GM12878 (cell line): ENCODE measurements around the gene TBC1D9B. TPM values are rescaled to one million over a fixed set of nuclear protein-coding genes. Genes with fewer than 3 reads are reported as not detected.

Source experiments
- BRCA1 ChIP-seq: IDR thresholded peaks from 2 replicates; pipeline ENCODE4 v1.6.1; 2011; ENCODE audit warnings: low read depth, low read length, improper control_type of control experiment
- E4F1 ChIP-seq: fragments of 450-650 bp; IDR thresholded peaks from 2 replicates; pipeline ENCODE4 v1.6.1; 2018; ENCODE audit warnings: borderline replicate concordance, mild to moderate bottlenecking; ENCODE audit not compliant: partially characterized antibody
- IRF4 ChIP-seq: IDR thresholded peaks from 2 replicates; pipeline ENCODE4 v1.6.1; 2011; ENCODE audit warnings: low read depth, low read length
- PAX5 ChIP-seq: IDR thresholded peaks from 2 replicates; pipeline ENCODE4 v1.6.1; 2011; ENCODE audit warnings: low read depth, low read length, borderline replicate concordance
- POLR2AphosphoS2 ChIP-seq: IDR thresholded peaks from 2 replicates; pipeline ENCODE4 v1.6.1; 2011; ENCODE audit warnings: low read depth, mild to moderate bottlenecking, low read length, improper control_type of control experiment, moderate library complexity
- RB1 ChIP-seq: fragments of 450-650 bp; formaldehyde crosslinking; IDR thresholded peaks from 2 replicates; pipeline ENCODE4 v1.6.1; 2017; ENCODE audit warnings: mild to moderate bottlenecking, borderline replicate concordance
- RELA ChIP-seq: fragments of 450-650 bp; IDR thresholded peaks from 2 replicates; pipeline ENCODE4 v1.8.0; 2014; ENCODE audit warnings: borderline replicate concordance; ENCODE audit not compliant: partially characterized antibody
- RELB ChIP-seq: fragments of 450-650 bp; IDR thresholded peaks from 2 replicates; pipeline ENCODE4 v1.6.1; 2017; ENCODE audit warnings: low read depth, mild to moderate bottlenecking, moderate library complexity
- RFX5 ChIP-seq: IDR thresholded peaks from 2 replicates; pipeline ENCODE4 v1.6.1; 2011; ENCODE audit warnings: low read depth, low read length, improper control_type of control experiment
- SMAD1 ChIP-seq: fragments of 450-650 bp; IDR thresholded peaks from 2 replicates; pipeline ENCODE4 v1.6.1; 2018; ENCODE audit warnings: mild to moderate bottlenecking, low read depth; ENCODE audit not compliant: partially characterized antibody
- SMARCA5 ChIP-seq: fragments of 450-650 bp; IDR thresholded peaks from 2 replicates; pipeline ENCODE4 v1.6.1; 2017; ENCODE audit warnings: mild to moderate bottlenecking
- SRF ChIP-seq, 2 experiments: IDR thresholded peaks; 2 replicates each; pipeline ENCODE4 v1.6.1; 2011; ENCODE audit warnings: low read depth in 2 of 2, low read length in 2 of 2, mild to moderate bottlenecking in 1 of 2, moderate library complexity in 1 of 2
- TAF1 ChIP-seq: IDR thresholded peaks from 2 replicates; pipeline ENCODE4 v1.6.1; 2011; ENCODE audit warnings: mild to moderate bottlenecking, low read depth, low read length, borderline replicate concordance
- TCF12 ChIP-seq: IDR thresholded peaks from 2 replicates; pipeline ENCODE4 v1.6.1; 2011; ENCODE audit warnings: low read depth, mild to moderate bottlenecking, low read length
- ZNF24 ChIP-seq: fragments of 450-650 bp; IDR thresholded peaks from 2 replicates; pipeline ENCODE4 v1.6.1; 2017; ENCODE audit warnings: antibody characterized with exemption, mild to moderate bottlenecking
- ZZZ3 ChIP-seq: IDR thresholded peaks from 2 replicates; pipeline ENCODE4 v1.6.1; 2011; ENCODE audit warnings: low read depth; ENCODE audit not compliant: control insufficient read depth, insufficient read length
- polyA plus RNA-seq, 11 experiments: library from polyadenylated mRNA; depleted of rRNA in 4 of 11; unstranded in 6 of 11; stranded (reverse) in 5 of 11; fragments of >200 nt; fragmentation: Nextera tagmentation in 4 of 11; fragmentation: Illumina TruSeq in 1 of 11; extraction: Ambion mirVana in 4 of 11; extraction: Trizol in 1 of 11; gene quantifications; 1 replicate in 1 of 11; 2 replicates in 10 of 11; pipeline versions ENCODE4 v1.2.1 to v1.2.3, GENCODE V29; 2011 to 2016; ENCODE audit warnings: inconsistent platforms in 2 of 11, missing spikeins in 2 of 11, low read depth in 1 of 11
- total RNA-seq, 4 experiments: library from RNA; depleted of rRNA in 3 of 4; stranded (reverse); fragments of >200 nt in 3 of 4; fragmentation: Illumina TruSeq in 1 of 4; extraction: Trizol in 1 of 4; gene quantifications; 2 replicates each; pipeline versions ENCODE4 v1.2.1 to v1.2.3, GENCODE V29; 2013 to 2021
- TF ChIP-seq, protein P1 (sequence below): fragments of 450-650 bp; IDR thresholded peaks from 2 replicates; pipeline ENCODE4 v1.6.1; 2017; ENCODE audit warnings: mild to moderate bottlenecking, moderate library complexity
- TF ChIP-seq, protein P2 (sequence below): fragments of 450-650 bp; IDR thresholded peaks from 2 replicates; pipeline ENCODE4 v1.6.1; 2016; ENCODE audit warnings: mild to moderate bottlenecking
- TF ChIP-seq, protein P3 (sequence below): fragments of 450-650 bp; conservative IDR thresholded peaks from 2 replicates; pipeline ENCODE4 v1.6.1; 2017; ENCODE audit warnings: mild to moderate bottlenecking, moderate library complexity

TBC1D9B gene
- total and polyA plus RNA-seq, 10 of the 15 experiments (the other 5 are each of a cell fraction or from before 2014, with no cell fraction given) = 4.0 to 74.2 (median 34.6) TPM

DNA sequence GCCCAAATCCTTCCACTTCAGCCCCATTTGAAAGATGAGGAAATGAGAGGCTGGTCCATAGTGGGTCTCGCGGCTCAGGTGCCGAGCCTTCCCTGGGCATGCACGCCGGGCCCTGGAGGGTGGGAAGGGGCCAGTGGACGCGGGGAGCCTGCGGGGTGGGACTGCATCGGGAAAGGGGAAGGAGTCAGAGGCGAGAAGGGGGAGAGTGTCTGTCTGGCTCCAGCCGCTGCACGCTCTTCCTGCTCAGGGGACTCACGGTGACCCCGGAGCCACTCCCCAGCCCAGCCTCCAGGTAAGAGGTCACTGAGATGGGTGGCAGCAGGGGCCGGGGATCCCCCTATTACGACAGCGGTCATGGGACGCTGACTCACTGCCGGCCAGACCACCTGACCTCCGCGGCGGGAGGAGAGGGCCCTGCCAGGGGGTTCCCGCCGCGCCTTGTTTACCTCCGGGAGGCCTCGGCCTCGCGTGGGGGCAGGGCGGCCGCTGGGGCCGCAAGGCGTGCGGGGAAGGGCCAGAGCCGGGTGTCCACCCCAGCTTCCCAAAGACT, 88.9 kb downstream of the TBC1D9B start (continued):
- TF ChIP-seq, protein P1, sequence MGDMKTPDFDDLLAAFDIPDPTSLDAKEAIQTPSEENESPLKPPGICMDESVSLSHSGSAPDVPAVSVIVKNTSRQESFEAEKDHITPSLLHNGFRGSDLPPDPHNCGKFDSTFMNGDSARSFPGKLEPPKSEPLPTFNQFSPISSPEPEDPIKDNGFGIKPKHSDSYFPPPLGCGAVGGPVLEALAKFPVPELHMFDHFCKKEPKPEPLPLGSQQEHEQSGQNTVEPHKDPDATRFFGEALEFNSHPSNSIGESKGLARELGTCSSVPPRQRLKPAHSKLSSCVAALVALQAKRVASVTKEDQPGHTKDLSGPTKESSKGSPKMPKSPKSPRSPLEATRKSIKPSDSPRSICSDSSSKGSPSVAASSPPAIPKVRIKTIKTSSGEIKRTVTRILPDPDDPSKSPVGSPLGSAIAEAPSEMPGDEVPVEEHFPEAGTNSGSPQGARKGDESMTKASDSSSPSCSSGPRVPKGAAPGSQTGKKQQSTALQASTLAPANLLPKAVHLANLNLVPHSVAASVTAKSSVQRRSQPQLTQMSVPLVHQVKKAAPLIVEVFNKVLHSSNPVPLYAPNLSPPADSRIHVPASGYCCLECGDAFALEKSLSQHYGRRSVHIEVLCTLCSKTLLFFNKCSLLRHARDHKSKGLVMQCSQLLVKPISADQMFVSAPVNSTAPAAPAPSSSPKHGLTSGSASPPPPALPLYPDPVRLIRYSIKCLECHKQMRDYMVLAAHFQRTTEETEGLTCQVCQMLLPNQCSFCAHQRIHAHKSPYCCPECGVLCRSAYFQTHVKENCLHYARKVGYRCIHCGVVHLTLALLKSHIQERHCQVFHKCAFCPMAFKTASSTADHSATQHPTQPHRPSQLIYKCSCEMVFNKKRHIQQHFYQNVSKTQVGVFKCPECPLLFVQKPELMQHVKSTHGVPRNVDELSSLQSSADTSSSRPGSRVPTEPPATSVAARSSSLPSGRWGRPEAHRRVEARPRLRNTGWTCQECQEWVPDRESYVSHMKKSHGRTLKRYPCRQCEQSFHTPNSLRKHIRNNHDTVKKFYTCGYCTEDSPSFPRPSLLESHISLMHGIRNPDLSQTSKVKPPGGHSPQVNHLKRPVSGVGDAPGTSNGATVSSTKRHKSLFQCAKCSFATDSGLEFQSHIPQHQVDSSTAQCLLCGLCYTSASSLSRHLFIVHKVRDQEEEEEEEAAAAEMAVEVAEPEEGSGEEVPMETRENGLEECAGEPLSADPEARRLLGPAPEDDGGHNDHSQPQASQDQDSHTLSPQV = no peak; the same call in 1 of the 2 replicates
- TF ChIP-seq ZZZ3 (no peak), ZNF24 (no peak), BRCA1 (no peak), RFX5 (no peak), TAF1 (peak; percentile 43; the same call in 1 of the 2 replicates), SMAD1 (no peak), SMARCA5 (0 out of 2 replicates have a peak, but pooled peaks have one; percentile 51), SRF (IDR thresholded peaks at IDR 0.05; ENCODE audit: low read depth in 2 of 2, low read length in 2 of 2) (no peak), IRF4 (no peak), PAX5 (peak; percentile 94), POLR2AphosphoS2 (no peak; the same call in 1 of the 2 replicates), E4F1 (peak; percentile 54), RB1 (no peak), RELA (peak; percentile 99), TCF12 (peak; percentile 81), RELB (peak; percentile 85)
- TF ChIP-seq, protein P2, sequence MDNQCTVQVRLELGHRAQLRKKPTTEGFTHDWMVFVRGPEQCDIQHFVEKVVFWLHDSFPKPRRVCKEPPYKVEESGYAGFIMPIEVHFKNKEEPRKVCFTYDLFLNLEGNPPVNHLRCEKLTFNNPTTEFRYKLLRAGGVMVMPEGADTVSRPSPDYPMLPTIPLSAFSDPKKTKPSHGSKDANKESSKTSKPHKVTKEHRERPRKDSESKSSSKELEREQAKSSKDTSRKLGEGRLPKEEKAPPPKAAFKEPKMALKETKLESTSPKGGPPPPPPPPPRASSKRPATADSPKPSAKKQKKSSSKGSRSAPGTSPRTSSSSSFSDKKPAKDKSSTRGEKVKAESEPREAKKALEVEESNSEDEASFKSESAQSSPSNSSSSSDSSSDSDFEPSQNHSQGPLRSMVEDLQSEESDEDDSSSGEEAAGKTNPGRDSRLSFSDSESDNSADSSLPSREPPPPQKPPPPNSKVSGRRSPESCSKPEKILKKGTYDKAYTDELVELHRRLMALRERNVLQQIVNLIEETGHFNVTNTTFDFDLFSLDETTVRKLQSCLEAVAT = no peak
- TF ChIP-seq, protein P3, sequence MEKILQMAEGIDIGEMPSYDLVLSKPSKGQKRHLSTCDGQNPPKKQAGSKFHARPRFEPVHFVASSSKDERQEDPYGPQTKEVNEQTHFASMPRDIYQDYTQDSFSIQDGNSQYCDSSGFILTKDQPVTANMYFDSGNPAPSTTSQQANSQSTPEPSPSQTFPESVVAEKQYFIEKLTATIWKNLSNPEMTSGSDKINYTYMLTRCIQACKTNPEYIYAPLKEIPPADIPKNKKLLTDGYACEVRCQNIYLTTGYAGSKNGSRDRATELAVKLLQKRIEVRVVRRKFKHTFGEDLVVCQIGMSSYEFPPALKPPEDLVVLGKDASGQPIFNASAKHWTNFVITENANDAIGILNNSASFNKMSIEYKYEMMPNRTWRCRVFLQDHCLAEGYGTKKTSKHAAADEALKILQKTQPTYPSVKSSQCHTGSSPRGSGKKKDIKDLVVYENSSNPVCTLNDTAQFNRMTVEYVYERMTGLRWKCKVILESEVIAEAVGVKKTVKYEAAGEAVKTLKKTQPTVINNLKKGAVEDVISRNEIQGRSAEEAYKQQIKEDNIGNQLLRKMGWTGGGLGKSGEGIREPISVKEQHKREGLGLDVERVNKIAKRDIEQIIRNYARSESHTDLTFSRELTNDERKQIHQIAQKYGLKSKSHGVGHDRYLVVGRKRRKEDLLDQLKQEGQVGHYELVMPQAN = peak; percentile 56; the same call in 1 of the 2 replicates
